Fibroblast of gingiva (primary cell): ENCODE data around the gene IL17RB.

Experiments used
- DNase-seq: peaks from one replicate; pipeline ENCODE4 v3.0.0-alpha.2; 2011; ENCODE audit warnings: low read depth

Gene IL17RB

DNA sequence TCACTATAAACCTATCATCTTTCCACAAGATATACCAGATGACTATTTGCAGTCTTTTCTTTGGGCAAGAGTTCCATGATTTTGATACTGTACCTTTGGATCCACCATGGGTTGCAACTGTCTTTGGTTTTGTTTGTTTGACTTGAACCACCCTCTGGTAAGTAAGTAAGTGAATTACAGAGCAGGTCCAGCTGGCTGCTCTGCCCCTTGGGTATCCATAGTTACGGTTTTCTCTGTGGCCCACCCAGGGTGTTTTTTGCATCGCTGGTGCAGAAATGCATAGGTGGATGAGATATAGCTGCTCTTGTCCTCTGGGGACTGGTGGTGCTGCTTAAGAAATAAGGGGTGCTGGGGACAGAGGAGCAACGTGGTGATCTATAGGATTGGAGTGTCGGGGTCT, 33.9 kb upstream of the IL17RB start:
- DNase-seq = no peak

DNA sequence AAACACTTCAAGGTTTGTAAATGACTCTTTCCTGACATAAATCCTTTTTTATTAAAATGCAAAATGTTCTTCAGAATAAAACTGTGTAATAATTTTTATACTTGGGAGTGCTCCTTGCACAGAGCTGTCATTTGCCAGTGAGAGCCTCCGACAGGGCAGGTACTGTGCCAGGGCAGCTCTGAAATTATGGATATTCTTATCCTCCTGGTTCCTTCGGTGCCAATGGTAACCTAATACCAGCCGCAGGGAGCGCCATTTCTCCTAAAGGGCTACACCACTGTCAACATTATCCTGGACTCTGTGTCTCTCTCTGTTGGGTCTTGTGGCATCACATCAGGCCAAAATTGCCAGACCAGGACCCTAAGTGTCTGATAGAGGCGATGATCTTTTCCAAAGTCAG, 33.1 kb upstream of the IL17RB start:
- DNase-seq = no peak

- DNase-seq = no peak
Measured at GRCh38 chr3:53813876-53814275, 32.5 kb upstream of the IL17RB start.

DNA sequence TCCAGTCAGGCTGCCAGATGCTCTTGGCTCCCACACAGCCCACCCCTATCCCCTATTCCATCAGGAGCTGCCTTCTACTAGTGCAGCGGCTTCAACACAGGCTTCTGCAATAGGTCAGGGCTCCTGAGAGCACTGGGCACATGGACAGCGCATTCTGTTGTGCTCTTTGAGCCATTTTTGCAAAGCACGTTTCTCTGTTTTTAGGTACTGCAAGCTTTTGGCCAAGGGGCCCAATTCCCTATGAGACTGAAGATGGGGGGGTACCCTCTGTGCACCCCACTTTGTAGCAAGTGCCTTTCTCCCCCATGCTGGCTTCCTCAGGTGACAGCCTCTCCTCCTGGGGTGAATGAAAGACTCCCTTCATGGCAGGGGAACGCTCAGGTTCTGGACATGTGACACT, 31.3 kb upstream of the IL17RB start:
- DNase-seq = no peak

DNA sequence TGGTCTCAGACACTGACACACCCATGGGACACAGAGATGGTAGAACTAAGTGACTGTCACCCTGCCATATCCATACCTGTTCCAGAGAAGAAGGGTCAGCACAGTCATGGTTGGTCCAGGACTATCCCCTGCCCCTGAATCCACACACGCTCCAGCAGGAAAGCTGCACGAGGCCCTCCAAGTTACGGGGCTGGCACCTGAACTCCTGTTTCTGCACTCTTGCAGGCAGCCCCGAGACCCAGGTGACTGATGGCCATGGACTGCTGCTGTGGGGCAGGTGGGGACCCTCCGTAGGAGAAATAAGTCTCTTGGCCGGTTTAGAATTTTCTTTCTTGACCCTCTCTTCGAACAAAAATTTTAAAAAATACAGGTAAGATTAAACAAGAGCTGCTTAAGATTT, 30.7 kb upstream of the IL17RB start:
- DNase-seq = no peak

GRCh38 chr3:53816425-53816824, 29.9 kb upstream of the IL17RB start:
- DNase-seq = no peak

GRCh38 chr3:53817211-53817610, 29.2 kb upstream of the IL17RB start:
- DNase-seq = no peak

DNA sequence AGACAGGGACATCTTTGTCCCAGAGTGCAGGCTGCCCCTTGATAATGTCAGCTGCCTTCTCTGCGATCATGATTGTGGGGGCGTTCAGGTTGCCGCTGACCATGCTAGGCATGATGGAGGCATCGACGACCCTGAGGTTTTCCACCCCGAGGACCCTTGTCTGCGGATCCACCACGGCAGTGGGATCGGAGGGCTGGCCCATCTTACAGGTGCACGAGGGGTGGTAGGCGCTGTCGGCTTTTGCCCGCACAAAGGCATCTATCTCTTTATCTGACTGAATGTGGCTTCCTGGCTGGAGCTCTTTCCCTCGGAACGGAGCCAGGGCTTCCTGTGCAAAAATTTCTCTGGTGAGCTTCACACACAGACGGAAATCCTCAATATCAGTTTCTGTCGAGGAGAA, 28.6 kb upstream of the IL17RB start:
- no peak for DNase-seq

DNA sequence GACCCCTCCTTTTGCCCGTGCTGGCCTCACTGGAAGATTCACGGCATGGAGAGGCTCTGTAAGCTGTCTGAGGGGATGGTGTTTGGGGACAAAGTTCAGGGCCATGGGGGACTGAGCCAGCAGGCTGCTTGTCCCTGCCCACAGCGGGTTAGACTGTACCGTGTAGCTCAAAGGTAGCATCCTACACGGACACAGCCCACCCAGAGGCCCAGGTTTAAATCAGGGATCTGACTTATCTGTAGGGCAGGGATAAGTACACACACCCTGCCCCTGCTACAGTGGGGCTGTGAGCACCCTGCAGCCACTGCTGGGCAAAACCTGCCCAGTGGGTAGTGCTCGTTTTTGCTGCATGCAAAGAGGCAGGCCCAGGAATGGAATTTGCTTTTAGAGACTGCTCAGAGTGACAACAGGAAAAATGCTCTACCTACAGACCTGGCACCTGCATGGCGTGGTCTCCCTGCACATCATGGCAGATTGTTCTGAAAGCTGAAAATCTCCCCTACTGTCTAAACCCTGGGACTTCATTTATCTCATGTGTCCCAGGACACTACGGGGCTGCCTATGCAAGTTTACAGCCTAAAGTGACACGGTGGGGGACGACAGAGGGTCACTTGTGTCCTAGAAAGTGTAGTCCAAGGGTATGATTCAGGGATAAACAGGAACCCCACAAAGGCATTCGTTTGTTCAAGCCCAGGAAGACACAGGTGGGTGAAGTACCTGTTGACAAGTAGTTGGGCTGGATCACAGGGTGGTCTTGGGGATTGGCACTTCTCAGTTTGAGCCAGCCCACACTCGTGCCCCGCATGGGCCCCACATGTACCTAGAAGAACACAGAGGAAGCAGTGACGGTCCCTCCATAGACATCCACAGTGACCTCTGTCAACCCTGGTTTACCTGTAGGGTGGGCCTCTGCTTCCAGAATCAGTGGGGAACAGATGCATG, 27.9 kb upstream of the IL17RB start:
- no peak for DNase-seq

DNA sequence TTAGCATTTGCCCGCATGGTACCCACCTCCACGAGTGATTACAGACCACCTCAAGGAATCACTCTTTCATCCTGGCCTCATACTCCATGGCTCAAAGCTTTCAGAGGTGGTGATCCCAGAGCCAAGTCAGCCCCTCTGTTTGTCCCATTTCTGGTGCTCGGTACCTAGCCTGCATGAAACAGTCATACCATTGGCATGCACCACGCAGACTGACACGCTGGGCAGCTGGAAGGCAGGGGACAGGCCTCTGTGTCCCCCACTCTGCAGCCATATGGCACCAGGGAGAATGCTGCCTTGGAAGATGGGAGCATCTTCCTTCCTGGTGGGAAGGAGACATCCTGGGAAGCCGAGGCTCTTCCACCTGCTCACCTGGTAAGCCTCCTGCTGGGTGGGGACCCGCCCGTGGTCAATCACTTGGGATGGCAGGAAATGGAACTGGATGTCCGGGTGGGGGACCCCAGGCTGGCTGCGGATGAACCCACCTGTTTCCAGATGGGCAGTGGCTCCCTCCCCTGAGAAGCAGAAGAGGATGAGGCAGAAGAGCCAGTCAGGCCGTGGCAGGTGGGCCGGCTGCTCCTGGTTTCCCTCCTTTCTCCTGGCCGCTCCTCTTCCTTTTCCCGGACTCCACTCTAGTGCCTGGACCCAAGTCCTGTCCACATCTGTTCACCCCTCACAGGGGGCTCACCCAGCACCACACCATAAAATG, 27.1 kb upstream of the IL17RB start:
- no peak for DNase-seq

DNA sequence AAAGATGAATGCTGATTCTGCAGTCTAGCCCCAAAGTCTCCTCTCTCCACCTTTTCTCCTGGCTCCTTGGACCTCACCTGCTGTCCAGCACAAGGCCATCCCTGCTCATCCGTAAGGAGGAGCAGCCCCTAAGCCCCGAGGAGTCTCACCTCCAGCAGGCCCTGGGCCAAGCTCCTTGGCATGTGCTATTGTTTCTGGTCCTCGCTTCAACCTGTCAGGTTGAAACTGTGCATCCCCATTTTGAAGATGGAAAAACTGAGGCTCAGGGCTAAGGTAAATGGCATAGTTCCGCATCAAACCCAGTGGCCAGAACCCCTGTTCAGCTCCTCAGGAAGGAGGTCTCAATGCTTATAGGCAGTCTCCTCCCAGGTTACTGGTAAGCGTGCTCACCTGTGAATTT, 26.3 kb upstream of the IL17RB start:
- DNase-seq = no peak

DNA sequence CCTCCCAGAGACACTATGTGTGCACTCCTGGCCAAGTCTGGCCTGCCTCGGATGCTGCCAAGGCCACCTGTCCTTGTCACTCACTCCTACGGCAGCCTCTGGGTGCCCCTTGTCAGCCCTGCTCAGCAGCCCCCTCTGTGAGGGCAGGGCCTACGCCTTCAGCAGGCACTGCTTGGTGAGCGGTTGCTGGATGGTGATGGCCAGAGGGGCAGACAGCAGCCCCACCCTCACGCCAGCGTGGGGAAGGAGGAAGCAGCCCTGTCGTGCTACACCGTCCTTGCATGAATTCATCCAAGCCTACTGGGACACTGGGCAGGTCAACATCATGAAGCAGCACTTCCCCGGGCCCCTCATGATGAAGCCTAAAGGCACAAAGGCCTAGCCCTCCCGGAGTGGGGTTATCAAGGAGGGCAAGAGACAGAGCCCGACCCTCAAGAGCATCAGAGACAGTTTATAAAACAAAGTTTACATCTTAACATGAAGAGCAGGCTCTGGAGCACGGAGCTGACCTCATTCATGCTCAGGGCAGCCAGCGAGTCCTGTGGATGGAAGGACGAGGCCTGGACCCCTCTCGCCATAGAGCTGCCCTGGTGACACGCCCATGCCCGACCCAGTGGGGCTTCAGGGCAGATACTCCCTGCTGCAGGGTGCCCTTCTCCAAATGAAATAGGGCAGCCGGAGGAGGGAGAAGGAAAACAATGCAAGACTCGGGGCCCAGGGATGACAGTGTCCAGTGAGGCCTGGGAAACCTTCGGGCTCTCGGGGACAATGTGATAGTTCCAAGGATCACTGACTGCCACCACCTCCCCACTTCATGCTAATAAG, 25.4 kb upstream of the IL17RB start:
- DNase-seq = no peak

GRCh38 chr3:53821631-53822121, 24.7 kb upstream of the IL17RB start:
- DNase-seq = no peak

- DNase-seq = no peak
Measured at GRCh38 chr3:53822331-53822741, 24.0 kb upstream of the IL17RB start.

- no peak for DNase-seq
Measured at GRCh38 chr3:53823026-53823955, 23.1 kb upstream of the IL17RB start.

DNA sequence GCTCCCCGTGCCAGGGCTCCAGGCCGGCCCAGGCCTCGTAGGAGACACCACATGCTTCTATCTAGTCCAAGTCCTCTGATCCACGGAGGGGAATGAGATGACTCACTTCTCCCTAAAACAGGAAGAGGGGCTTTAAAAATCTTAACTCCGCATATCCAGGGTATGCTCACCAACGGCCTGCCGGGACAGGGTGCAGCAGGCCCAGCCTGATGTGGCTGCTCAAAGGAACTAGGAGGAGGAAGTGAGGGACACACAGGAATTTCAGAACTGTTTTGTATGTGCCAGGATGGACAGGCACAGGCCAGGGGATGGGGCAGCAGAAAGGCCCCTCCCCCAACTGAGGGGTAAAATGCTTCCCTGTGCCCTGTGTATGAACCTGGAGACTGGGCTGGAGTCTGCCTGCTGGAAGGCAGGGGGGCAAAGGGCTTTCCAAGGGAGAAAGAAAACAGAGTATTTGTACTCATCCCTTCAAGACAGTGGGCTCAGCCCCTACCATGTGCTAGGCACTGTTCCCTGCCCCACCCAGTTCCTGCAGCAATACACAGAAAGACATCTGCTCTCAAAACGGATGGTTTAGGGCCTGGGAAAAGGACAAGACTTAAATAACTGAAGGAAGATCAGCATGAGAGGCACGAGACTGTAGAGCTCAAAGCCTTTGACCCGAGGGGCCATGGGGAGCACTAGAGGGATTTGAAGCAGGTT, 22.3 kb upstream of the IL17RB start:
- DNase-seq = no peak

DNA sequence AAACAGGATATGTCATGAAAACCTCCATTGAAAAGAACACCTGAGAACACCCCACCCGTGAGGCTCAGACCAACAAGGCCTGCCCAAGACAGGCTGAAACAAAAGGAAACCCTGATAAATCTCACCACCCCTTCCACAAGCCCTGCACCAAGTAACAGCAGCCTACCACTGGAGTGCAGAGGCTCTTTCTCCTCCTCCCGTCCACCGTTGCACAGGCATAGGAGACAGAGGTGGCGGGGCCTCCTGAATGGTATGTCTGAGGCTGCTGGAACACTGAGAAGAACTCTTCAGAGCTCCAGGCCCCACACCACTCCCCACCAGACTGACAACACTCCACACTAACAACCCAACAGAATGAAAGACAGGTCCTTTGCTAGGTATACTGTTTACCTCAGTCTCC, 21.6 kb upstream of the IL17RB start:
- no peak for DNase-seq

GRCh38 chr3:53826048-53826447, 20.3 kb upstream of the IL17RB start:
- no peak for DNase-seq

- no peak for DNase-seq
Measured at GRCh38 chr3:53828581-53828980, 17.8 kb upstream of the IL17RB start.

DNA sequence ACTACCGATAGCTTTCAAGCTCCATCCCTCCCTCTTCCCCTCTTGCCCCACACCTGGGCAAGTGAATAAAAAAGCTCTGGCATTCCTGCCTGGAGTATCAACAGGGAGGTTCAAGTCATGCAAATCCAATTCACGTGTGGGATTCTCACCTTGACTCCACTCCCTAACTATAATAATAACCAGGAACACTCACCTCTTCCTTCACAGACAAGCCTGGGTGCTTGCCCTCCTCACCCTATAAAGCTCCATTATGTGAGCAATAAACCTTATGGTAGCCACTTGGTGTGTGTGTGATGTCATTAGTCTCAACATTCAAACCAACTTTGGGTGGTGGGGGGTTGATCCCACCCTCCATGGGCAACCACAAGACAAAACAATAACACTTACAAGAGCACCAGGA, 16.8 kb upstream of the IL17RB start:
- DNase-seq = no peak

DNA sequence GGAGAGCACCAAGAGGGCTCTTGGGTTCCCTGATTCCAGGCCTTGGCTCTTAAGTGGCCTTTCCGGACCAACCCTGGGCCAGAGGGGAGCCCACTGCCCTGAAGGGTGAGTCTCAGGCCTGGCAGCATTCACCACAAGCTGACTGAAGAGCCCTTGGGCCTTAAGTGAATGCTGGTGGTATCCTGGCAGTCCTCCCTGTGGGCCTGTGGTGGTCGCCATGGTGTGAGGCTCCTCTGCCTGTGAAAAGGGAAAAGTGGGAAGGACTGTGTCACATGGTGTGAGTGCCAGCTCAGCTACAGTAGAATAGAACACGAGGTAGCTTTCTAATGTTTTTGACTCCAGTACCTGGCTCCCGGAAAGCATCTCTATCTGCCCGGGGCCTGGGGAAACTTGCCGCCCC, 15.4 kb upstream of the IL17RB start:
- no peak for DNase-seq
